ENCODE measurements around the gene LIG1. TPM values are rescaled to one million over a fixed set of nuclear protein-coding genes. Genes with fewer than 3 reads are reported as not detected.

Gene LIG1
- total and polyA plus RNA-seq, 3 donors from 2014 or later = 51.9 to 73.3 (median 69.7) TPM

DNA sequence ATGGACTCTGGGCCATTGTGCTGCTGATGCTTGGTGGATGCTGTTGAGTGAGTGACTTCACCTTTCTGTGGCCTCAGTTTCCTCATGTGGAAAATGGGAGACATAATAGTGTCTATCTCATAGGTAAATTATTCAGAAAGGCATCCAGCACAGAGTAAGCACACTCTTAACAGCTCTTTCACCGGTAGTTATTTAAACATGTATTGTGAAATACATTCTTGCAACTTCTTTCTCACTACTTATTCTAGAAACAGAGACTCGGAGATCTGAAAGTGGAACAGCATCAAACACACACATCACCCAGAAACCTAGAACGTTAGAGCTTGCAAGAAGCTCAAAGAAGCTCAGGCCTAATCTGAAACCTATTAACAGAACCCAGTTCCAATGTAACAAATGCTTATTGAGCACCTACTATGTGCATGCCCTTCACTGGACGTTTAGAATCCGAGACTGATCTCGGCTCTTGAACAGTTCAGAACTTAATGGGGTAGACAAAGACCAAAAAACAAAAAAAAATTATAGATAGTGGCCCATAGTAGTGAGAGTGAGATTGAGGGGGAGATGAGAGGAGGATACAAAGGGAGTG, 4.4 kb upstream of the LIG1 start:
- 84 to 85% methylated on average over 6 of the region's 6 CpGs for WGBS, 2 donors
- no peak for DNase-seq
- H3K4me1 ChIP-seq = peaks cover 7% of the 10 kb centered on the region
- intact Hi-C loops (cut with DNase I; ENCODE audit: low total_unique reads) = no loop called here
- no peaks in the 10 kb centered on the region for H3K9me3 ChIP-seq
- H3K36me3 ChIP-seq (ENCODE audit: low read depth, missing control alignments) = no peaks in the 10 kb centered on the region
- TF ChIP-seq, protein P1, sequence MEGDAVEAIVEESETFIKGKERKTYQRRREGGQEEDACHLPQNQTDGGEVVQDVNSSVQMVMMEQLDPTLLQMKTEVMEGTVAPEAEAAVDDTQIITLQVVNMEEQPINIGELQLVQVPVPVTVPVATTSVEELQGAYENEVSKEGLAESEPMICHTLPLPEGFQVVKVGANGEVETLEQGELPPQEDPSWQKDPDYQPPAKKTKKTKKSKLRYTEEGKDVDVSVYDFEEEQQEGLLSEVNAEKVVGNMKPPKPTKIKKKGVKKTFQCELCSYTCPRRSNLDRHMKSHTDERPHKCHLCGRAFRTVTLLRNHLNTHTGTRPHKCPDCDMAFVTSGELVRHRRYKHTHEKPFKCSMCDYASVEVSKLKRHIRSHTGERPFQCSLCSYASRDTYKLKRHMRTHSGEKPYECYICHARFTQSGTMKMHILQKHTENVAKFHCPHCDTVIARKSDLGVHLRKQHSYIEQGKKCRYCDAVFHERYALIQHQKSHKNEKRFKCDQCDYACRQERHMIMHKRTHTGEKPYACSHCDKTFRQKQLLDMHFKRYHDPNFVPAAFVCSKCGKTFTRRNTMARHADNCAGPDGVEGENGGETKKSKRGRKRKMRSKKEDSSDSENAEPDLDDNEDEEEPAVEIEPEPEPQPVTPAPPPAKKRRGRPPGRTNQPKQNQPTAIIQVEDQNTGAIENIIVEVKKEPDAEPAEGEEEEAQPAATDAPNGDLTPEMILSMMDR (IDR thresholded peaks at IDR 0.05) = no peak
- TF ChIP-seq POLR2A (IDR thresholded peaks at IDR 0.05) = no peak
- H3K4me3 ChIP-seq = no peak overlapping the region
- no peaks in the 10 kb centered on the region for H3K27me3 ChIP-seq
- H3K27ac ChIP-seq = no peak overlapping the region

DNA sequence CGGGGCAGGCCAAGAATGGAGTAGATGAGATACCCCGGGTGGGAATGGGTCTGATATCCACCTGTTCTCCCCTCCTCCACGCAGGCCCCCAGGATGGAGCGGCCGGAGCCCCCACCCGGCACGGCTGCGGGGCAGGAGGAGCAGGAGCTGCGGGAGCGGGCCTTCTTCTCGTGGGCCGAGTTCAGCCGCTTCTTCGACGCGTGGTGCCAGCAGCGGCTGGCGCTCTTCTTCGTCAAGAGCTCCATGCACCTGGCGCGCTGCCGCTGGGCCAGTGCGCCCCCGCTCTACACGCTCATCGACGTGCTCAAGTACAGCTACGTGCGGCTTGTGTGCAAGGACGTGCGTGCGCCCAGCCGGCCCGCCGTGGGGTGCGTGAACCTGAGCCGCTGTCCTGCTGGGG, 1.6 kb upstream of the LIG1 start:
- Histone ChIP-seq H3K4me1 (peaks cover 7% of the 10 kb centered on the region), H3K9me3 (no peaks in the 10 kb centered on the region), H3K27me3 (no peaks in the 10 kb centered on the region), H3K4me3 (peak overlapping the region in 1 of 2 donors; percentile 73), H3K27ac (no peak overlapping the region), H3K36me3 (ENCODE audit: low read depth, missing control alignments) (no peaks in the 10 kb centered on the region)
- 65 to 77% methylated on average over 22 to 37 of the region's 37 CpGs for WGBS, 2 donors
- no peak for DNase-seq
- intact Hi-C loops (cut with DNase I; ENCODE audit: low total_unique reads) = no loop called here
- TF ChIP-seq, protein P1 (IDR thresholded peaks at IDR 0.05) = no peak
- no peak for TF ChIP-seq POLR2A (IDR thresholded peaks at IDR 0.05)

DNA sequence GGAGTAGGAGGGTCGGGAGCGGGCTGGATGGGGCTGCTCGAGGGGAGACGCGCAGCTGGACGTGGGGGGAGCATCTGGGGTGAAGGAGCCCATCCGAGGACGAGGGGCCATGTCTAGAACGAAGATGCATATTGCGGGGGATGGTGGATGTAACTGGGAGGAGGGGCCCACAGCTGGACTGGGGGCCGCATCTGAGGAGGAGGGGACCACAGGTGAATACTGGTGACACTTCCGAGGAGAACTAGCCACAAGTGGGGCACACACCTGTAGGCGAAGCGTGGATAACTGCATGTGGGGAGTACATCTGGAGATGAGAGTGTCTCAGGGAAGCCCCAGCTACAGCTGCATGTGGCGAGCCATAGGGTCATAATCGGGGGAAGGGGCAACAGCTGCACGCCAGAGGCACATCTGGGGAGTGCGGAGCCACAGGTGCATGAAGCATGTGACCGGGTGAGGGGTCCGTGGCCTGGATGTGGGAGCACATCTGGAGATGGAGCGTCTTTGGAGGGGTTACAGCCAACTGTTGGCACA, 738 bp upstream of the LIG1 start:
- no peaks in the 10 kb centered on the region for H3K36me3 ChIP-seq (ENCODE audit: low read depth, missing control alignments)
- no peaks in the 10 kb centered on the region for H3K9me3 ChIP-seq
- H3K27ac ChIP-seq = peak overlapping the region; percentile 89 to 91
- WGBS, 2 donors = 1% methylated on average over 21 of the region's 21 CpGs
- peak overlapping the region; percentile 73 to 75 for H3K4me3 ChIP-seq
- TF ChIP-seq, protein P1 (IDR thresholded peaks at IDR 0.05) = no peak
- TF ChIP-seq POLR2A (IDR thresholded peaks at IDR 0.05) = no peak
- peaks cover 7% of the 10 kb centered on the region for H3K4me1 ChIP-seq
- H3K27me3 ChIP-seq = no peaks in the 10 kb centered on the region
- no peak for DNase-seq
- intact Hi-C loops (cut with DNase I; ENCODE audit: low total_unique reads) = no loop called here

DNA sequence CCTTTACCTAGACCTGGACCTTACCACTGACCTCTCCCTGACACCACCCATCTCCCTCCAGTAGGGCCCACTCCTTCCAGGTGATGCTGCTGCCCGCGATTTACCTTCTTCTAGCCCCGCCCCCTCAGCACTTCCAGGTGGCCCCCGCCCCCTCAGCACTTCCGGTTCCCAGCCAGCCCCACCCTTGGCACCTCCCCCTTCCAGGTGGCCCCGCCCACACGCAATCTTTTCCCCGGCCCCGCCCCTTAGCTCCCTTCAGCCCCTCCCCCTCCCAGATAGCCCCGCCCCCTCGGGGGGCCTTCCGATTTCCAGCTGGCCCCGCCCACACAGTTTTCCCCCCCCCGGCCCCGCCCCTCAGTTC, 586 bp downstream of the LIG1 start:
- Histone ChIP-seq H3K4me1 (peaks cover 7% of the 10 kb centered on the region), H3K9me3 (no peaks in the 10 kb centered on the region), H3K36me3 (ENCODE audit: low read depth, missing control alignments) (no peaks in the 10 kb centered on the region), H3K4me3 (peak overlapping the region; percentile 73 to 75), H3K27ac (peak overlapping the region; percentile 89 to 91), H3K27me3 (no peaks in the 10 kb centered on the region)
- DNase-seq = peak; percentile 90
- TF ChIP-seq POLR2A (IDR thresholded peaks at IDR 0.05) = no peak
- TF ChIP-seq, protein P1 (IDR thresholded peaks at IDR 0.05) = no peak
- intact Hi-C loops (cut with DNase I; ENCODE audit: low total_unique reads) = no loop called here
- 3% methylated on average over 13 of the region's 15 CpGs for WGBS, 2 donors

DNA sequence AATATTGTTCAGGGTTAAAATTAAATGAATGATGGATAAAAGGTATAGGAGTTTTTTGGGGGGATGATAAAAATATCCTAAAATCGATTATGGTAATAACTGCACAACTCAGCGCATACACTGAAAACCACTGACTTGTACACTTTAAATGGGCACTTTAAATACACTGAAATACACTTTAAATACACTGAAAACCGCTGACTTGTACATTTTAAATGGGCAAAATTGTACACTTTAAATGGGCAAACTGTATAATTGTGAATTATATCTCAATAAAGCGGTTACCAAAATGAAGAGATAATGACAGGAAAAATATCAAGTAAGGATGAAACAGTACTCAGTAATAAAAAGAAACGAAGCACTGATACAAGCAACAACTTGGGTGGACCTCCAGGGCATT, 1.5 kb downstream of the LIG1 start:
- intact Hi-C loops (cut with DNase I; ENCODE audit: low total_unique reads) = no loop called here
- Histone ChIP-seq H3K4me3 (no peak overlapping the region), H3K9me3 (no peaks in the 10 kb centered on the region), H3K4me1 (peaks cover 7% of the 10 kb centered on the region), H3K27me3 (no peaks in the 10 kb centered on the region), H3K27ac (no peak overlapping the region), H3K36me3 (ENCODE audit: low read depth, missing control alignments) (no peaks in the 10 kb centered on the region)
- 71 to 72% methylated on average over 5 of the region's 5 CpGs for WGBS, 2 donors
- no peak for DNase-seq
- no peak for TF ChIP-seq POLR2A (IDR thresholded peaks at IDR 0.05)
- TF ChIP-seq, protein P1 (IDR thresholded peaks at IDR 0.05) = no peak
